PC-3 (cell line): Measurements from ENCODE around the gene ANK2. TPM values are rescaled to one million over a fixed set of nuclear protein-coding genes. Genes with fewer than 3 reads are reported as not detected.

Source experiments
- ATAC-seq: fragments of 200-7000 bp; cut with Tn5 transposase; 2 replicates; pipeline ENCODE4 v1.9.1; 2020; ENCODE audit warnings: mild to moderate bottlenecking, moderate library complexity
- BruUV-seq: library from RNA; stranded (reverse); fragments of 400-500 nt; replicated peaks from 2 replicates; lab custom pipeline; 2021; lab: Mats Ljungman, UMichigan
- CTCF ChIA-PET: fragments of 300-600 bp; sonication (Branson Sonifier 250); formaldehyde crosslinking; loops from one replicate; lab custom pipeline; 2022; ENCODE audit warnings: antibody characterized with exemption; lab: Charles Lee
- POLR2A ChIA-PET: fragments of 300-600 bp; sonication (Branson Sonifier 250); formaldehyde crosslinking; loops from one replicate; lab custom pipeline; 2022; ENCODE audit warnings: antibody characterized with exemption; ENCODE audit not compliant: unreplicated experiment; lab: Charles Lee
- DNase-seq: peaks from one replicate; pipeline ENCODE4 v3.0.0-alpha.2; 2015
- H2AFZ ChIP-seq: fragments of 300-600 bp; sonication (generic); 2 replicates; pipeline ENCODE4 v1.6.0; 2016; ENCODE audit warnings: antibody characterized with exemption, low read length
- H3F3A ChIP-seq: fragments of 300-600 bp; sonication (generic); one replicate; pipeline ENCODE4 v1.6.0; 2017; ENCODE audit warnings: antibody characterized with exemption, low read length, control low read depth, mild to moderate bottlenecking; ENCODE audit not compliant: unreplicated experiment
- H3K27ac ChIP-seq: fragments of 300-600 bp; sonication (generic); 2 replicates; pipeline ENCODE4 v1.5.1; 2016; ENCODE audit warnings: mild to moderate bottlenecking, low read length
- H3K27me3 ChIP-seq: fragments of 300-600 bp; sonication (generic); 2 replicates; pipeline ENCODE4 v1.6.1; 2016; ENCODE audit warnings: low read length, mixed read lengths
- H3K36me3 ChIP-seq: fragments of 300-600 bp; sonication (generic); 2 replicates; pipeline ENCODE4 v1.6.1; 2016; ENCODE audit warnings: low read depth, mixed run types, low read length, mixed read lengths
- H3K4me1 ChIP-seq: fragments of 300-600 bp; sonication (generic); 2 replicates; pipeline ENCODE4 v1.5.1; 2016; ENCODE audit warnings: low read length; ENCODE audit not compliant: insufficient read depth
- H3K4me2 ChIP-seq: fragments of 300-600 bp; sonication (generic); 2 replicates; pipeline ENCODE4 v1.6.0; 2016; ENCODE audit warnings: low read length
- H3K4me3 ChIP-seq: fragments of 300-600 bp; sonication (generic); 2 replicates; pipeline ENCODE4 v1.5.1; 2016; ENCODE audit warnings: mild to moderate bottlenecking, low read length, mixed read lengths
- H3K79me2 ChIP-seq: fragments of 300-600 bp; sonication (generic); 2 replicates; pipeline ENCODE4 v1.6.1; 2017; ENCODE audit warnings: low read length, mixed read lengths
- H3K9ac ChIP-seq: fragments of 300-600 bp; sonication (generic); 2 replicates; pipeline ENCODE4 v1.6.0; 2016; ENCODE audit warnings: mild to moderate bottlenecking, low read length
- H3K9me2 ChIP-seq: fragments of 300-600 bp; sonication (generic); replicated peaks from 2 replicates; pipeline ENCODE4 v1.6.1; 2016; ENCODE audit warnings: mixed run types, low read length, mixed read lengths
- H3K9me3 ChIP-seq: fragments of 300-600 bp; sonication (generic); 2 replicates; pipeline ENCODE4 v1.6.1; 2016; ENCODE audit warnings: low read length, mixed read lengths
- H4K20me1 ChIP-seq: fragments of 300-600 bp; sonication (generic); 2 replicates; pipeline ENCODE4 v1.6.1; 2016; ENCODE audit warnings: low read length, mixed read lengths
- CTCF ChIP-seq: fragments of 300-600 bp; sonication (generic); conservative IDR thresholded peaks from 2 replicates; pipeline ENCODE4 v1.5.1; 2017; ENCODE audit warnings: antibody characterized with exemption, low read depth, mild to moderate bottlenecking, low read length
- EZH2 ChIP-seq: fragments of 300-600 bp; sonication (generic); IDR thresholded peaks from one replicate; pipeline ENCODE4 v1.6.1; 2017; ENCODE audit warnings: antibody characterized with exemption, mild to moderate bottlenecking, low read length; ENCODE audit not compliant: unreplicated experiment
- EZH2phosphoT487 ChIP-seq: fragments of 300-600 bp; sonication (generic); IDR thresholded peaks from 2 replicates; pipeline ENCODE4 v1.6.1; 2018; ENCODE audit warnings: mild to moderate bottlenecking, antibody characterized with exemption, low read length, borderline replicate concordance
- intact Hi-C: fragments of 100-400 bp; cut with micrococcal nuclease; formaldehyde crosslinking; loops from 2 replicates; pipeline ENCODE4 v1.9.0; 2023
- total RNA-seq: library from RNA; depleted of rRNA; stranded (reverse); fragments of >200 nt; gene quantifications from 2 replicates; pipeline ENCODE4 v1.2.3, GENCODE V29; 2014

Gene ANK2
- total RNA-seq, 1 experiment from 2014 or later: 1.8 TPM

GRCh38 chr4:113125418-113125817, 76.0 kb downstream of the ANK2 start:
- H3K27ac ChIP-seq: no peak overlapping the region
- no peak overlapping the region for H3K9ac ChIP-seq
- no peaks in the 10 kb centered on the region for H4K20me1 ChIP-seq
- H3K36me3 ChIP-seq: no peaks in the 10 kb centered on the region
- 0 out of 2 replicates have a peak, but pooled peaks cover 2% of the 10 kb centered on the region for H3K27me3 ChIP-seq
- ATAC-seq (peak; percentile 78), DNase-seq (peak; percentile 10)
- CTCF ChIA-PET: interaction anchor here (0.6 kb wide), 1 partner anchor 456 kb away, joined by 11 read pairs; no protein-coding TSS in a partner anchor
- intact Hi-C loops: no loop called here
- POLR2A ChIA-PET: no interaction called here
- no peaks in the 10 kb centered on the region for H3K9me3 ChIP-seq
- no peak overlapping the region for H2AFZ ChIP-seq
- H3K9me2 ChIP-seq: no peaks in the 10 kb centered on the region
- no peaks in the 10 kb centered on the region for H3K79me2 ChIP-seq
- no peak for TF ChIP-seq EZH2
- TF ChIP-seq EZH2phosphoT487: no peak
- no peak for TF ChIP-seq CTCF
- BruUV-seq: no TSS peak
- H3K4me1 ChIP-seq: 0 out of 2 replicates have a peak, but pooled peaks cover 4% of the 10 kb centered on the region
- no peak overlapping the region for H3K4me3 ChIP-seq
- no peaks in the 10 kb centered on the region for H3F3A ChIP-seq
- H3K4me2 ChIP-seq: no peak overlapping the region

- H3K4me3 ChIP-seq: no peak overlapping the region
- no peaks in the 10 kb centered on the region for H4K20me1 ChIP-seq
- ChIA-PET POLR2A (no interaction called here), CTCF (interaction anchor here (0.6 kb wide), 1 partner anchor 172 kb away, joined by 3 read pairs; no protein-coding TSS in a partner anchor)
- TF ChIP-seq EZH2 (no peak), EZH2phosphoT487 (no peak)
- DNase-seq (no peak), ATAC-seq (no peak)
- H3F3A ChIP-seq: no peaks in the 10 kb centered on the region
- no peak overlapping the region for H2AFZ ChIP-seq
- H3K4me2 ChIP-seq: no peak overlapping the region
- intact Hi-C loops: no loop called here
- no peaks in the 10 kb centered on the region for H3K79me2 ChIP-seq
- 0 out of 2 replicates have a peak, but pooled peaks cover 4% of the 10 kb centered on the region for H3K27me3 ChIP-seq
- H3K4me1 ChIP-seq: no peaks in the 10 kb centered on the region
- no peaks in the 10 kb centered on the region for H3K9me2 ChIP-seq
- H3K9me3 ChIP-seq: no peaks in the 10 kb centered on the region
- no peak overlapping the region for H3K27ac ChIP-seq
- no peaks in the 10 kb centered on the region for H3K36me3 ChIP-seq
- BruUV-seq: no TSS peak
- H3K9ac ChIP-seq: no peak overlapping the region
Measured at GRCh38 chr4:113131136-113131535, 81.7 kb downstream of the ANK2 start.

- intact Hi-C loops: no loop called here
- H3K27ac ChIP-seq: no peak overlapping the region
- ChIA-PET POLR2A (no interaction called here), CTCF (interaction anchor here (0.6 kb wide), 1 partner anchor 172 kb away, joined by 3 read pairs; no protein-coding TSS in a partner anchor)
- H4K20me1 ChIP-seq: no peaks in the 10 kb centered on the region
- H3K36me3 ChIP-seq: no peaks in the 10 kb centered on the region
- TF ChIP-seq CTCF: no peak
- TF ChIP-seq EZH2: no peak
- TF ChIP-seq EZH2phosphoT487: no peak
- 0 out of 2 replicates have a peak, but pooled peaks cover 4% of the 10 kb centered on the region for H3K27me3 ChIP-seq
- H3K4me3 ChIP-seq: no peak overlapping the region
- no TSS peak for BruUV-seq
- H2AFZ ChIP-seq: no peak overlapping the region
- H3K4me2 ChIP-seq: no peak overlapping the region
- H3F3A ChIP-seq: no peaks in the 10 kb centered on the region
- no peak overlapping the region for H3K9ac ChIP-seq
- no peaks in the 10 kb centered on the region for H3K79me2 ChIP-seq
- DNase-seq (no peak), ATAC-seq (no peak)
- no peaks in the 10 kb centered on the region for H3K9me2 ChIP-seq
- H3K4me1 ChIP-seq: no peaks in the 10 kb centered on the region
- no peaks in the 10 kb centered on the region for H3K9me3 ChIP-seq
Measured at GRCh38 chr4:113131621-113132020, 82.2 kb downstream of the ANK2 start.
